Ovary (tissue), 3 donors: ENCODE measurements around the gene UCKL1.

ENCODE experiments used
- CTCF ChIP-seq, 3 donors: fragments of 450-650 bp in 2 of 3; fragments of 200-600 bp in 1 of 3; IDR thresholded peaks; one replicate each; pipeline versions ENCODE4 v1.5.1 to v1.8.0; 2016 to 2022; ENCODE audit warnings: antibody characterized with exemption in 3 of 3, mild to moderate bottlenecking in 1 of 3
- EP300 ChIP-seq: sonication (generic); formaldehyde crosslinking; IDR thresholded peaks from one replicate; pipeline ENCODE4 v1.6.1; 2017; ENCODE audit warnings: antibody characterized with exemption
- POLR2A ChIP-seq: fragments of 450-650 bp; IDR thresholded peaks from one replicate; pipeline ENCODE4 v1.6.1; 2017; ENCODE audit warnings: antibody characterized with exemption, mild to moderate bottlenecking, moderate library complexity
- donor health status: DM: no; HTN: no; CAD: no.

- no peak for TF ChIP-seq CTCF (IDR thresholded peaks at IDR 0.05)
- TF ChIP-seq POLR2A = no peak
- TF ChIP-seq EP300 = no peak
Measured at GRCh38 chr20:63947638-63948456, 8.4 kb downstream of the UCKL1 start.
